Fibroblast of skin of right biceps (primary cell): ENCODE results near the gene CBR4.

Source experiments
- DNase-seq: peaks from one replicate; pipeline ENCODE4 v3.0.0-alpha.2; 2013

Gene CBR4

DNA sequence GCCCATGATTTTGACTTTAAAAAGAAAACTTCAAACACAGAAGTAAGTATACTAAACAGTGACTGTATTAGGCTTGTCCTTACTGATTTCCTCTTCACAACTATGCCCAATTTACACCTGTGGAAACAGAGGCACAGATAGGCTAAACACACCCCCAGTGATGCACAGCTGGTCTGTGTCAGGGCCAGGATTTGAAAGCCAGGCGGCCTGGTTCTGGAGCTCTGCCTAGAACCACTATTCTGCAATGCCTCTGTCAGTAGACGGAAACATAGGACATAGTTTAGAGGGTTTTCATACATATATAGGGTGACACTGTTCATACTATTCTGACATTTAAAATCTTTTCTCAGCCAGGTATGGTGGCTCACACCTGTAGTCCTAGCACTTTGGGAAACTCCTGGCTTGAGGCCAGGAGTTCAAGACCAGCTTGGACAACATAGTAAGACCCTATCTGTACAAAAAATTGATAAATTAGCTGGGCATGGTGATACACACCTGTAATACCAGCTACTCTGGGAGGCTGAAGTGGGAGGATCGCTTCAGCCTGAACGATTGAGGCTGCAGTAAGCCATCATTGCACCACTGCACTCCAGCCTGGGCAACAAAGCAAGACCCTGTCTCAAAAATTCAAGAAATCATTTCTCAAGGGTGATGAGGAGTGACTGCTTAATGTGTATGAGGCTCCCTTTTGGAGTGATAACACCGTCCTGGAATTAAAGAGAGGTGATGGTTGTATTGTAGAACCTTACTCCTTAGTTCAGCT lies 23.0 kb upstream of the CBR4 start:
- no peak for DNase-seq

DNA sequence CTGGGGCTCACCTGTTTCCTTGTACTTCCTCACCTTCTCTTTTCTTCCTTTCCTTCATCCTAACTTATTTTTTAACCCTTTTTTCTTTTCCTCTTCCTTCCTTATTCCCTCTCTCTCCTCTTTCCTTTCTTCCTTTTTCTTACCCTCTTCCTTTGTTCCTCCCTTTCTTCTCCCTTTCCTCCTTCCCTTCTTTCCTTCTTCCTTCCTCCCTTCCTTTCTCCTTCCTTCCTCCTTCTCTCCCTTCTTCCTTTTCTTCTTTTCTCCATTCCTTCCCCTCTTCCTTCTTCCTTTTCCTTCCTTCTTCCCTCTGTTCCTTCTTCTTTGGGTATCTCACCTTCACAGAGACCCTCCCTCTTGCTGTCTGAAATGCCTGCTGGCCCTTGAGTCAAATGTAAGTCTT lies 22.1 kb upstream of the CBR4 start:
- no peak for DNase-seq

DNA sequence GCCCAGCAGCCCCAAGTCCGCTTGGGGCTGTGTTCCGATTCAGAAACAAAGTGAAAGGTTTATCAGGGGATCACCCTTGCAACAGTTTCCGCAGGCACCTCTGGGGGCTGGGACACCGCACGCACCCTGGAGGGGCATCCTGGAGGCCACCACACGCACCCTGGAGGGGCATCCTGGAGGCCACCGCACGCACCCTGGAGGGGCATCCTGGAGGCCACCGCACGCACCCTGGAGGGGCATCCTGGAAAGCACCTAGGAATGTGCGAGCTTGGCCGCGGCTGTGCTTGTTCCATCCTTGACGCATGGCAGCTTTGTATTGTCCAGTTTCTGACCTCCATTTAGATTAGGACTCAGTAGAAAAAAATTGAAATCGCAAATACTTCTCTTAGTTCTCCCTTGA lies 21.3 kb upstream of the CBR4 start:
- no peak for DNase-seq

DNA sequence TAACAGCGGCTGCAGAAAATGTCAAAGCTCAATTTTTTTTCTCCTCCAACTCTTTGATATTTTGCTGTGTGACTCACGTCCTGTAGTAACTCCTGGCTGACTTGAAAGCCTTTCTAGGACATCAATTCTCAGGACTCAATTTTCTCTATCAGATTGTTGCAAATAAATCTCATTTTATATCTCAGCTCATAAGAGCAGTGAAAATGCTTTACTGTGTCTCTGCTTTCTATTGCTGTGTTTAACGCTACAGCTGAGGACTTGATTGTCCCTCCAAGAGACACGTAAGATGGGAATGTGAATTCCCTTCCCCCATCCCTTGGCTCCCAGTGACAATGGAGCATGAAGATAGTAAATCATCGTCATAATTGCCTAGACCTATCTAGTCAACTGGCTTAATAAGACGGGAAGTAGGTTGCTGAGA lies 20.5 kb upstream of the CBR4 start:
- DNase-seq = peak; percentile 31

DNA sequence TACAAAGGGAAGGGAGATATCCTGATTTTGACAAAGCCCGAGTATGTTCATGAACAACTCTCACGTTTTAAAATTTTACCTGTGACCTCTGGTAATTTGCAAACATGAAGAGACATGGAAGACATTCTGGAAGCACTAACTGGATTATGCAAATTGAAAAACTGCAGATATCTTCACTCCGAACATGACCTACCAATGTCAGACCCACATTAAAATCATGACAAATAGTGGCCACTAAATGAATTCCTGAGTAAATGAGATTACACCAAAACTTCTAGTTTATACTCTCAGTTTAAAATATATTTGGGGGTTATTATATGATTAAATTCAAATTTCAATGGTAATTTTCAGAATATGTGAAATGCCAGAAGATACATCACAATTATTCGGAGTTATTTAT lies 19.9 kb upstream of the CBR4 start:
- DNase-seq = no peak

DNA sequence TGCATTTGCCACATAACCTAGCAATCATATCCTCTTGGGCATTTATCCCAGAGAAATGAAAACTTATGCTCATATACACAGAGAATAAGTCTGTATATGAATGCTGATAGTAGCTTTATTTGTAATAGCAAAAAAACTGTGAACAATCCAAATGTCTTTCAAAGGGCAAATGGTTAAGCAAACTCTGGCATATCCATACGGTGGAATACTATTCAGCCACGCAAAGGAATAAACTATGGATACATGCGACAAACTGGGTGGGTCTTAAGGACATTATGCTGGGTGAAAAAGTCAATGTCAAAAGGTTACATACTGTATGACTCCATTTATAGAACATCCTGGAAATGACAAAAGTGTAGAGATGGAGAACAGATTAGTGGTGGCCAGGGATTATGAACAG lies 17.6 kb upstream of the CBR4 start:
- DNase-seq = no peak

DNA sequence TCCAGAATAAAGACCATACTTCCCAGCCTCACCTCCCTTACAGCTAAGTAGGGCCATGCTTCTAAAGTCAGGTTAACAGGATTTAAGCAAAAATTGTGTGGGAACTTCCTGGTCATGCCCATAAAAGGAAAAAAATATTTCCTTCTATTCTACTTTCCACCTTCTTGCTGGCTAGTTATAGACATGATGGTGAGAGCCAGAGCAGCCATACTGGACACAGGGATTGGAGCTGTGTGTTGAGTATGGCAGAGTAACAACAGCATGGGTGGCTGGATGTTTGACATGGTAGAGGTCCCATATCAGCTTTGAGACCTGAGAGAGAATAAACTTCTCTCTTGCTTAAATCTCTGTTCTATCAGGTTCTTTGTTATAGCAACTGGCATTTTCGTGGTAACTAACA lies 15.1 kb upstream of the CBR4 start:
- no peak for DNase-seq

DNA sequence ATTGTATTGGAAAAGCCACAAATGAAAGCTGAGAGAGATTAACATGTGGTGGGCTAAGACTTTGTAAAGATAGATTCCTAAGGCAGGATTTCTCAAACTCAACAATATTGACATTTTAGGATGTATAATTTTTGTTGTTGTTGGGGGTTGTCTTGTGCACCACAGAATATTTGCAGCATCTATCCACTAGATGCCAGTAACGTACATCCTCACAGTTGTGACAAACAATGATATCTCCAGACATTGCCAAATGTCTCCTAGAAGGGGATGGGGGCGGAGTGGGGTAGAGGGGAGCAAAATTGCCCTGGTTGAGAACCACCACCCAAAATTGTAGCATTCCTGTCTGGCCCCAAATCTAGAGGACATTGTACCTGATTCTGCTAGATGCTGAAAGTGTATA lies 14.7 kb upstream of the CBR4 start:
- DNase-seq = peak; percentile 56

DNA sequence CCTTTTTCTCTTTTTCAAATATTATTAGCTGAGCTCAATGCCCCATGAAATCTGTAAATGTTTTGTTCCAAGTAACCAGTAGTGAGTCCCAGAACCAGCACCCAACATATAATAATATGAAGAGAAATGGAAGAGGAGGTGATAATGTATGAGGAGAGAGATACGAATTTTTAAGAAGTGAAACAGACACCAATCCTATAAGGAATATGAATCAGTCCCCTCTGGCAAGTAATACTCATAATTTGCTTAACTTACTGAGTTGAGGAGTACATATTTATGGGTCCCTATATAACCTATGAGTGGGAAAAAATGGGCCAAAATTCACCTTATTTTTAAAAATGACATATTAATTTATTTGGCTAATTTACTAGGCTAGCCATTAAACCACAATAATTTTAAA lies 8.4 kb upstream of the CBR4 start:
- DNase-seq = no peak

DNA sequence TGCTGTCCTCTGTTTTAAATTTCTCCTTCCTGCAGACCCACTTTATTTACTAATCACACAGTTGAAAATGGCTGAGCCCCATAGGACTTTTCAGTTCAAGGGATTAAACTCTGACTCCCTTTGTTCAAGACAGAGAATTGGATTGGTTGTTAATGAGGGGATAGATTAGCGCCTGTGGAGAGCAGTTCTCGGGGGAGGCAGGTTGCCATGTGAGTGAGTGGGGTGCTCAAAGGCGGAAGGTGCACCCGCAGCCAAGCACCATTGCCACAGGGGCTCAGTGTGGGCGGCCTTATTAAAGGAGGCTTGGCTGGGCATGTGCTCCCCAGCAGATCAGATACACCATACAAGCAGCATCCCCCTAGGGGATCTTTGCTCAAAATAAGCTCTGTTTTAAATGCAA lies 7.9 kb upstream of the CBR4 start:
- no peak for DNase-seq

DNA sequence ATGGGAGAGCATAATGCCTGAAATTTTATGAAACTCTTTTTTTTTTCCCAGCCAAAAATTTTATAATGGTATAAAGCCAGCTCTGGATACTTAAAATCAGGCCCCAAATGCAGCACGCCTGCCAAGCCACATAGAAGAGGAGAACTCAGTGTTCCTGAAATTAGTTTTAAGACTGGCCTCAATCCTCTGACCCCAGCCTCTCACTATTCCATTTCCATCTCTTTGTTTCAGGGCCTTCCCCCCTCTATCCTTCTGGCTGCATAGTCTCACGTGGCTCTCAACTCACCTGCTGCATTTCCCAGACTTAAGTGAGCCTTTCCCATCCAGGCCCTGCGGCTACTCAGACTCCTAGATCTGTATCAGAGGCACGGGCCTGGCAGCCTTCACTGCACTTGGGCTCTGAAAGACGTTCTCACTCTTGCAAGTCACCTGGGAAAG lies 5.2 kb upstream of the CBR4 start:
- no peak for DNase-seq

DNA sequence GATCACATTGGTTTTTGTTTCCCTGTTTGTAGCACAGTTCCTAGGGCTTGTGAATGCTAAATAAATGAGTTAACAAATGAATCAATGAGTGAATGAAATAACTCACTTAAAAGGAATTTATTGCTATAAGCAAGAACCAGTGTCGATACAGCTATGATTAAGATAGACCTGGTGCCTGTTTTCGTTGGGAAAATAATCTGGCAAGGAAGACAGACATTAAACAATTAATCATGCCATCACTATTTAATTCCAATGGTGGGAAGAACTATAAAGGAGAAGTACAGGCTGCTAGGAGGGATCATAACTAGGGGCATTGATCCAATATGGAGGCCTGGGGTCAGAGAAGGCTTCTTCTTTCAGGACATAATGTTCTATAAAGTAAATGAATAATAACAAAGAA lies 4.5 kb upstream of the CBR4 start:
- DNase-seq = peak; percentile 39

DNA sequence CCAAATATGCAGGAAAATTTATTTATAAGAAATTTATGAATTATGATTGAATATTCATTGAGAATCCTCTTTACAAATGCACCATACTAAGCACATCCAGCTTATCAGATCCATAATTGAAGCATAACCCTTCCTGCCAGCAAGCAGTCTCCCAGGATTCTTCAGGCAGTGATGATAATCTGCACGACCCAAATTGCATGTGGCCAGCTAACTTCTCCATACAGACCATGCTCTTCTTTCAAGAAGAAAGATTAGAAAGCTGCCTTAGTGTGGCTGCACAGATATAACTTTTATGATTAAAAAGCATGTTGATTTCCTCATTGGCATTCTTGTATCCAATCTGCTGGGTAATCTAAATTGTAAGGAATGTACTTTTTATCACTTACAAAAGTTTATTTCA lies 3.3 kb upstream of the CBR4 start:
- DNase-seq = no peak

DNA sequence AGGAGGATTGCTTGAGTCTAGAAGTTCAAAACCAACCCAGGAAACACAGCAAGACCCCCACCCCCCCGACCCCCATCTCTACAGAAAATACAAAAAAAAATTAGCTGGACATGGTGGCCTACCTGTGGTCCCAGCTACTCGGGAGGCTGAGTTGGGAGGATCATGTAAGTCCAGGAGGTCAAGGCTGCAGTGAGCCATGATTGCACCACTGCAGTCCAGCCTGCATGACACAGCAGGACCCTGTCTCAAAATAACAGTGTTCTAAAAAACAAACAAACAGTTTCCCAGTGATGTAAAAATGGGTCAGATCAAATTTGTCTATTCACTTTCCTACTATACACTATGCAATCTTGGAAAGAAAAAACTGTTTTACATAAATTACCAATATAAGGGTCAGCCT lies 2.0 kb upstream of the CBR4 start:
- no peak for DNase-seq

DNA sequence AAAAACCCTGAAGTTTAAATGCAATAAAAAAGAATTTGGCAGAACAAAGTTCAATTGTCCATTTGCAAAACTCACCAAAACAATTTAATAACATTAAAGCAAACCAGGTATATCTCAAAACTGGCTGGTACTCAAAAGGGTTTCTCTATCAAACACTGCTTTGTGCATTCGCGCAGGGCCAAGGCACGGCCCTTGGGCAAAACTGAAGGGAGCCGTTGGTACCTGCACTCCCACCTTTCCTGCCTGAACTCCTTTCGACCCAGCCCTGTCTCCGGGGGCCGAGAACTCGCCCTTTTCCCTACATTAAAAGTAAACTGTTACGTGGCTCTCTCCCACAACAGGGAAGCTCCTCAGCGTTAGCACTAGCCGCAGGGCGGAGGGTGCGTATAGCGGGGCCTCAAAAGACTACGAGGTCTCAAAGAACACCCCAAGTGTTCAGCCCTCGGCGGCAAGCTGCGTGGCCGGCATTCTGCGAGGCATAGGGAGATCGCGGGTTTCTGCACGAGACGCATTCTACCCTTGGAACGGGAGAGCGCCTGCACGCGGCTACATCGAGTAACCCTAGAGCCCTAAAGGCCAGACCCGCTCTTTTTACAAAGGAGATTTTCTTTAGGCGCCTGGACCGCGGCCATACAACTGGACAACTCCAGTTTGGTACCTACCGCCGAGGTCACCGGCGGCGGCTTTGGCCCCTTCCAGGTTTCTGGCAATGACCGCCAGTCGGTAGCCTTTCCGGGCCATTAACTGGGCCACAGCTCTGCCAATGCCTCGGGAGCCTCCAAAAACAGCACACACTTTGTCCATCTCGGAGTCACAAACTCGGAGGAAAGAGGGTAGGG lies 550 bp downstream of the CBR4 start:
- peak; percentile 67 for DNase-seq

DNA sequence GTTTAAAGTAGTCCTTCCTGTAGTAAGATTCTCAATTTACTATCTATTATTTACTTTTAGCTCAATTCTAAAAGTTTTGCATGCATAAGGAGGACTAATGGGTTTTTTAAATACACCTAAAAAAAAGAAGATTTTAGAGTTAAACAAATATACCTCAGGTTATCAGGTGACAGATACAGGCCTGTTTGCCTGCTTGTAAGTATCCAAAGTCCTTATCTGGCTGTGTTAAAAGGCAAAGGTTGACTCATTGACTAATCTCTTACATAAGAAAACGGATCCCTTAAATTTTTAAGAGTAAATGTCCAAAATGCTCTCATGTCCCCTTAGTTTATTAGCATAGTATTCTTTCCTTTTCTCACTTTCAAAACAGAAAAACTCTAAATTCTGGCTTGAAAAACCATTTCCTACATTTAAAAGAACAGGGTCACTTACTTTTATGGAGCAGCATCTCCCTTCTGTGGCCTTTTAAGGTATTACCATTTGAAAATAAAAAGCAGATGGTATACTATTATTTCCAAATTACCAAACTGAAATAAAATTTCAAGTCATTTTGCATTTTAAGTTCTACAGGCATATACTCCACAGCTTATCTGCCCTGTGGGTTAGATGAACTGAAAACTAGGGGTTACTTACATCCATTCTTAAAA lies 4.5 kb downstream of the CBR4 start:
- DNase-seq = peak; percentile 24

DNA sequence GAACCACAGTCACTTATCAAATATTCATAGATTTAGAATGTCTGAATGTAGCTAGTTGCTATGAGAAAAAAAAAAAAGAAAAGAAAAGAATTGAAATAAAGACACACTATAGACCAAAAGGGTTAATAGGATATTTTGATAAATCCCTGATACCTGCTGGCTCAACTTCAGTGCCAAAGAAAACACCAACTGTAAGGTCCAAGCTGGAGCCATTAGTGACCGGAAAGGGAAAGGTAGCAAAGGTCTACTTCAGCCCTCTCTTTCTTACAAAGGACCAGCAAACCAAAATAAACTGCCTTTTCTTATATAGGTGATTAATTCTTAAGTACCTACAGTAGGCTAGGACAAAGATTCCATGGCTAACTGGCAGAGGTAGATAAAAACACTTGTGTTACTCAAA lies 9.7 kb downstream of the CBR4 start:
- no peak for DNase-seq

DNA sequence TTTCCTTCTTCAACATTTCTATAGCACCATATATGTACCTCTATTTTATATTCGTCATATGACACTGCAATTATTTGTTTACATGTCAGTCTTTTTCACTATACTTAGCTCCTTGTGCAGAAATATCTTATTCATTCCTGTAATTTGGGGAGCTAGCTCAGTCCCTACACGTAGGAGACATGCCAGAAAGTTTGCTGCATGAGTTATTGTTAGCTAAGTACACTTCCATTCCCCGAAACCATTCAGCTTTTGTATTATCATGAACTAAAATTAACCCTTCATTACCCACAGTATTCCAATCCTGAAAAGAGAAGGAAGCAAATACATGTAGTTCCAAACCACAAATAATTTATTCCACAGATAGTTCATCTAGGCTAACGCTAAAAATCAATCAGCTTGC lies 10.2 kb downstream of the CBR4 start:
- no peak for DNase-seq

DNA sequence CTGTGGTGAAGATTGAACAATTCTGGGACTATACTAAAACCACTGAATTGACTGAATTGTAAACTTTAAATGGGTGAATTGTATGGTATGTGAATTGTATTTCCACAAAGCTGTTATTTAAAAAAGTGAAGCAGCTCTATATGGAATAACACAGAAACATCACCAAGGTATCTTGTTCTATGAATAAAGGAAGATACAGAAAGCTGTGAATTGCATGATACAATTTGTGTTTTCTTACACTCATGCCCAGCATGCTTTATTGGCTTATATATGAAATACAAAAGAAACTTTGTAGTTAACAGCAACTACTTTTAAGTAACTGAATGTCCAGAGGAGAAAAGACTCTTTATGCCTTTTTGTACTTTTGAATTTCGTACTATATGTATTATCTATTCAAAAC lies 11.5 kb downstream of the CBR4 start:
- no peak for DNase-seq

DNA sequence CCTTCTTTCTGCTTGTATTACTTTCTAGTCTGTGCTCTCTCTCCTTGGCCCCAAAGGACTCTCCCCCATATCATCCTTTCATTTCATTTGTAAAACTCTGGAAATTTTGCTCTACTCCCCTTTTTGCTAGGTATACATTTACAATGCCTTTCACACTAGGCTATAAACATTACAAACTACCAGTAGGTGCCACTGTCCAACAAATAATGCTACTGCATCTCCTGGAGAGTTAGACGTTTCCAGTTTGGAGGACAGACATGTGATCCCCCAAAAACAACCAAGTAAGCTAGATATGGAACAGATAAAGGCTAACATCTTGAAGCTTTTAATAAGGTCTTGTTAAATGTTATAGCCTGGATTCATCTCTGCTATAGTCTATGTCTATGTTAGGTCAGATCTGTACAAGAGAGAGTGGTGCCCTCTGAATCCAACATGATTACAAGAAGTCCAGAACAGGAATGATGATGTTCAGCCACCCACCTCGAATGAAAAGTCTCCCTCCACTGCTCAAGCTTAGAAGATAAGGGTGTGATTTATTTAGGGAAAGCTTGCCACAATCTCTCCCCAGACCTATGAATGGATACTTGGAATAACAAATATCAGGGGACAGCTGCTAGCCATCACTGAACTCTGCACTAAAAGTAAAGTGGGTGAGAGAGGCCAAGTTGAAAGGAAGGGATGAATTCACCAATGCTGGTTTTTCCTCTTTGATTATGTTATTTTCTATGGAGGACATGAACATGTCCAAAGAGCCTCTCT lies 14.3 kb downstream of the CBR4 start:
- peak; percentile 32 for DNase-seq

DNA sequence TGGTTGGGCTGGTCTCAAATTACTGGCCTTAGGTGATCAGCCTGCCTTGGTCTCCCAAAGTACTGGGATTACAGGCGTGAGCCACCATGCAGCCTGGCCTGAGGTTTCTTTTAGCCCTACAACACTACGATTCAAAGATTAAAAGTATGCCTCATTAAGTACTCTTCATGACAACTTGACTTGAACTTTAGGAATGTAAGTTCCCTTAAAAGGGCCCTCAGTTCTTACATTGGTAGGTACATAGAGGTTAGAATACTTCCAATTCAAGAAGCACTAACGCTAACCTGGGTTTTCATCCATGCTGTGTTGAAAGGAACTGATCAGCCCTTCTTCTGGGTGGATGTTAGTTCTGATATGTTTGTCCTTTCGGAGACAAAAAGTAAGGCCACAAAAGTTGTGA lies 15.1 kb downstream of the CBR4 start:
- DNase-seq = no peak

DNA sequence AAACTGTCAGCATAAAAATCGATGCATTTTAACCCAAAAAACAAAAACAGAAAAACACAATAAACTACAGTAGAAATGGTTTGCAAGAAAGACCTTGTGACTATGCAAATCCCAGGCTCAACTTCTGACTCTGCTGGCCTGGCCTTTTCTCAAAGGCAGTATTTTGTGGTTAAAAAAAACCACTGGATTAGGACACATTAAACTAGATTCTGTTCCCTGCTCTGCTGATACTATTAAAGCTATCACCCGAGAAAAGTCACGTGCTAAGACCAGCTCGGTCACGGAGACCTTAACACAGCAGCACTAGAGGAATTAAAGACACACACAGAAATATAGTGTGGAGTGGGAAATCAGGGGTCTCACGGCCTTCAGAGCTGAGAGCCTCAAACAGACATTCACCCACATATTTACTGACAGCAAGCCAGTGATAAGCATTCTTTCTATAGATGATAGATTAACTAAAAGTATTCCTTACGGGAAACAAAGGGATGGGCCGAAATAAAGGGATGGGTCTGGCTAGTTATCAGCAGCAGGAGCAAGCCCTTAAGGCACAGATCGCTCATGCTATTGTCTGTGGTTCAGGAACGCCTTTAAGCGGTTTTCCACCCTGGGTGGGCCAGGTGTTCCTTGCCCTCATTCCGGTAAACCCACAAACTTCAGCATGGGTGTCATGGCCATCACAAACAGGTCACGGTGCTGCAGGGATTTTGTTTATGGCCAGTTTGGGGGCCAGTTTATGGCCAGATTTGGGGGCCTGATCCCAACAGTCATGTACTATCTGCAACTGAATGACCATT lies 16.1 kb downstream of the CBR4 start:
- no peak for DNase-seq
